Measurements from ENCODE around the gene MGAT5.

The MGAT5 gene

GRCh38 chr2:134212746-134213145 lies 41.1 kb upstream of the MGAT5 start:
- no peak for TF ChIP-seq CTCF (IDR thresholded peaks at IDR 0.05; ENCODE audit: low read depth, low read length)
- DNase-seq (ENCODE audit: extremely low read depth, low read depth), result no peak

DNA sequence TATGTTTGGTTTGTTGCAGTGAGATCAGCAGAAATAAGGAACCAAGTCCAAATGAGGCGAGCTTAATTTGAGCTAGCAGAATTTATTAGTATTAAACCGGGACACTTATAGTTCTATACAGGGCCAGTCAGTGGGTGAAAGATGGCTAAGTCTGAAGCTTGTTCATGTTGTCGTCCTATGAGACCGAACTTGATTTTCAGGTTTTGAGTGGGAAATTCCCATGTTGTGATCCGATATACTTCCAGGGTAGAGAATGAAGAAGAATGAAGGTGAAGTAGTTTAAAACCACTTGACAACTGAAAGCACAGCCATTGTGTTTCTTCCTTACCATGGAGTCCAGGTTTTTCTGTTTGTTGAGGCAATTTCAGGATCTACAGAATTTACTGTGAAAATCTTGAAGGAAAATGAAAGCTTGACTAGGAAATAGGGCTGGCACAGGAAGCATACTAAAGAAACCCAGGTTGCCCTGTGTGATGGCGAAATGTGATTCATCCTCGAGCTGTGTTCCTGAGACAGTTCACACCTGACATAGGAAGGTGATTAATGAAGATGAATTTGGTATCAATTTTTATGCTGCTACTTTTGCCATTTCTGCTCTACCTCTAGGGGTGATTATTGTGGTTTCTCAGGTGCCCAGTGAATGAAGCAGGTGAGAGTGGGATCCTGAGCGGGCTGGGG lies 37.6 kb upstream of the MGAT5 start:
- no peak for TF ChIP-seq CTCF (IDR thresholded peaks at IDR 0.05; ENCODE audit: low read depth, low read length)

DNA sequence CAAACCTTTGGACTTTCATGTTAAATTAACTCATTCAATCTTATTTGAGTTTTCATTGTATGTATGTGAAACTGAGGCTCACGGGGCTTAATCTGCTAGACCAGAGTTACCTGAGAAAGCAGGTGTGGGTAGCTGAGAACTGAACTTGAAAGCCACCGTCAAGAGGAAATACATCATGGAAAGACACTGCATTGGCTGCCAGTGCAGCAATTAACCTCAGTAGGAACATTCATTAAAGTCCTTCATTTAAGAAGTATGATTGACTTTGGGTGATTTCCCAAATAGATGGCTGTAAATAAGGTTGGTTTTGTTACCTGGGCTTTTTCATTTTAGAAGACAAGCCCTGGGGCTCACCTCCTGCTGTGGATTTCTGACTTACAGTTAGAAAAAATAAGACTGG lies 36.5 kb upstream of the MGAT5 start:
- DNase-seq (ENCODE audit: extremely low read depth, low read depth), result no peak

More for the DNA sequence above, 37.6 kb upstream of the MGAT5 start:
- no peak for DNase-seq (ENCODE audit: extremely low read depth, low read depth)

DNA sequence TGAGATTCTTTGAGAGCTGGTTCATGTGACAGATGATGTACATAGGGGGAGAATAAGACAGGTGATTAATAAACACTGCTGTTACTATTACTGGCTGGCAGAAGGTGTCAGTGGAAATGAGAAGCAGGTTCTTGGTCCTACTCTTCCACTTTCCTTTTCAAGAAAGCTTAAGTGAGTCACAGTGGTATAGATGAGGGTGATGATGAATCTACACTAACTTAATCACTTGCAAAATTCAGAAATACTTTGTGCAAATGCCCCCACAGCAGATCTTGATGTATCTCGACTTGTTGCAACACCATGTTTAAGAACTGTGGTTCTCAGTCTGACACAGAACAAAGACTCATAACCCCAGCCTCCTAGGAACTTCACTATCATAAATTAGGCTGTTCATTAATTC lies 35.9 kb upstream of the MGAT5 start:
- DNase-seq (ENCODE audit: extremely low read depth, low read depth), result no peak
- TF ChIP-seq CTCF (IDR thresholded peaks at IDR 0.05; ENCODE audit: low read depth, low read length), result no peak

More for the DNA sequence above, 36.5 kb upstream of the MGAT5 start:
- TF ChIP-seq CTCF (IDR thresholded peaks at IDR 0.05; ENCODE audit: low read depth, low read length), result no peak

DNA sequence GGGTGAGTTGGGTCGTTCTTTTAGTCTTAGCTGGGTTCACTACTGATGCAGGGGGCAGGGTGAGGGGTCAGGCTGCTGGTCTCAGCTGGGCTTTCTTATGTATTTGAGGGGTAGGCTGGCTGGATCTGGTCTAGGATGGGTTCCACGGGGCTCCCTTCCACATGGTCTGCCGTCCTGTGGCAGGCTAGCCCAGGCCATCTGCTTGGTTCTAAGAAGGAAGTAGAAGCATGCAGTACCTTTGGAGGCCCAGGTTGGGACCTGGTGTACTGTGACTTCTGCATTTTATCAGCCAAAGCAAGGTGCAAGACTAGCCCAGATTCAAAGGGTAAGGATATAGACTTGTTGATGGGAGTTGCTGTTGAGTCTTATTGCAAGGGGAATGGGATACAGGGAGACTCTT lies 35.5 kb upstream of the MGAT5 start:
- no peak for TF ChIP-seq CTCF (IDR thresholded peaks at IDR 0.05; ENCODE audit: low read depth, low read length)
- no peak for DNase-seq (ENCODE audit: extremely low read depth, low read depth)

DNA sequence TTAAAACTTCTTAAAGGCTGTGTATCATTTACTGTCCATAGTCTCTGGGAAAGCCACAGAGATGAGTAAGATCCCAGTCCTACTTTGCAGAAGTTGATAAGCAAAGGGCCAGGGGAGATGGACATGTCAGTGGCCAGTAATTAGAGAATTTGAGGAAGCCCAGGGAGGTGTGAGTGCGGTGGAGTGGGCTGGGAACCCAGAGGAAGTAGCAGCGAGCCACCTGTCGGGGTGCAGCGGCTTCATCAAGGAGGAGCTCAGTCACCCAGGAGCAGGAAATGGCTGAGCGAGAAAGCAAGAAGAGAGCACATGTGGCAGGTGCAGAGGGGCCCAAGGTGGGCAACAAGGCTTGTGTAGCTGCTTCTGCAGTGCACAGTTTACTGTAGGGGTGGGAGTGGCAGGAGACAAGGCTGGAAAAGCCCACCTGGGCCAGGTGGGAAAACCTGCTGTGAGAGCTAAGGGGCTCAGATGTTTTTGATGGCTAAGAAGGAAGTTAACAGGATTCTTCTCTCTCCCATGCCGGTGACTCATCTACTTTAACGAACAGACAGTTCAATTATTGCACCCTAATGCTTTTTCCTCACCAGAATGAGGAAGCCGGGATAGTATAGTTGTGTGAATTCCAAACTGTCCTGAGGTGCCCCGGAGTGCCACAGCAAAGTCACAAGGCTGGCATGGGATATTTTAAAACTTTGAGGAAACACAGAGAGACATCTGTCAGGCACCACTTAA lies 34.8 kb upstream of the MGAT5 start:
- no peak for TF ChIP-seq CTCF (IDR thresholded peaks at IDR 0.05; ENCODE audit: low read depth, low read length)
- no peak for DNase-seq (ENCODE audit: extremely low read depth, low read depth)

DNA sequence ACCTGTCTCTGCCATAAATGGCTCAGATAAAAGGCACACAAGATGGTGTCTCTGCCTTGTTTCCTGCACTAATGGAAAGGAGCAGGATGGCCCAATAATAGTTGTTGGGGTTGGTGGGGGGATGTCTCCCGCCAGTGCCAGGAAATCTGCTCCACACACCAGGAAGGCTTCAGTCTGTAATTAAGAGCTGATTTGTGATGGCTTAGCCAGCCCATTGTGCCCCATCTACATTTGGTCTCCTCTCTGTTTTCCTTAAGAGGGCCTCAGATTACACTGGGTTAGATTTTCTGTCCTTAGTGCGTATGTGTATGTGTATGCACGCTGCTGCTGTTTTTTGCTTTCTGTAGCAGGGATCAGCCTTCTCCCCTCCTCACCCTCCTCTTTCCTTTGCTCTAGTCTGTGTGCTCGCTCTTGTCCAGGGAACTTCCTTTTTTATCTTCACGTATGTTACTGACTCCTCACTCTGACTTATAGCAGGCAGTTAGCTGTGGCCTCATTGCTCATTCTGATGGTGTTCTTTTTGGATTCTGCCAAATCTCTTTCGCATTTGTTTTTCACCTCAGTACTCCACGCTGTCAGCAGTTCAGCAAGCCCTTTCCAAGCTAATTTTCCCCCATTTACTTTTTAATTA lies 33.4 kb upstream of the MGAT5 start:
- TF ChIP-seq CTCF (IDR thresholded peaks at IDR 0.05; ENCODE audit: low read depth, low read length), result no peak
- no peak for DNase-seq (ENCODE audit: extremely low read depth, low read depth)
